Ovary (tissue), 3 donors: Measurements from ENCODE around the gene BOLA2B.

ENCODE experiments used
- EP300 ChIP-seq: sonication (generic); formaldehyde crosslinking; IDR thresholded peaks from one replicate; pipeline ENCODE4 v1.6.1; 2017; ENCODE audit warnings: antibody characterized with exemption
- POLR2A ChIP-seq: fragments of 450-650 bp; IDR thresholded peaks from one replicate; pipeline ENCODE4 v1.6.1; 2017; ENCODE audit warnings: antibody characterized with exemption, mild to moderate bottlenecking, moderate library complexity
- TF ChIP-seq, protein P1 (sequence below), 3 donors: fragments of 450-650 bp in 2 of 3; fragments of 200-600 bp in 1 of 3; IDR thresholded peaks; one replicate each; pipeline versions ENCODE4 v1.5.1 to v1.8.0; 2016 to 2022; ENCODE audit warnings: antibody characterized with exemption in 3 of 3, mild to moderate bottlenecking in 1 of 3
- donor health status: DM: no; HTN: no; CAD: no.

- TF ChIP-seq, protein P1, sequence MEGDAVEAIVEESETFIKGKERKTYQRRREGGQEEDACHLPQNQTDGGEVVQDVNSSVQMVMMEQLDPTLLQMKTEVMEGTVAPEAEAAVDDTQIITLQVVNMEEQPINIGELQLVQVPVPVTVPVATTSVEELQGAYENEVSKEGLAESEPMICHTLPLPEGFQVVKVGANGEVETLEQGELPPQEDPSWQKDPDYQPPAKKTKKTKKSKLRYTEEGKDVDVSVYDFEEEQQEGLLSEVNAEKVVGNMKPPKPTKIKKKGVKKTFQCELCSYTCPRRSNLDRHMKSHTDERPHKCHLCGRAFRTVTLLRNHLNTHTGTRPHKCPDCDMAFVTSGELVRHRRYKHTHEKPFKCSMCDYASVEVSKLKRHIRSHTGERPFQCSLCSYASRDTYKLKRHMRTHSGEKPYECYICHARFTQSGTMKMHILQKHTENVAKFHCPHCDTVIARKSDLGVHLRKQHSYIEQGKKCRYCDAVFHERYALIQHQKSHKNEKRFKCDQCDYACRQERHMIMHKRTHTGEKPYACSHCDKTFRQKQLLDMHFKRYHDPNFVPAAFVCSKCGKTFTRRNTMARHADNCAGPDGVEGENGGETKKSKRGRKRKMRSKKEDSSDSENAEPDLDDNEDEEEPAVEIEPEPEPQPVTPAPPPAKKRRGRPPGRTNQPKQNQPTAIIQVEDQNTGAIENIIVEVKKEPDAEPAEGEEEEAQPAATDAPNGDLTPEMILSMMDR (IDR thresholded peaks at IDR 0.05), result no peak
- TF ChIP-seq POLR2A, result no peak
- TF ChIP-seq EP300, result no peak
Measured at GRCh38 chr16:30173054-30173453, 20.4 kb downstream of the BOLA2B start.
